K562 (cell line): ENCODE measurements around the gene PHTF1. TPM values are rescaled to one million over a fixed set of nuclear protein-coding genes. Genes with fewer than 3 reads are reported as not detected.

ENCODE experiments used
- BACH1 ChIP-seq: fragments of 200-800 bp; sonication (Bioruptor generic); IDR thresholded peaks from 2 replicates; pipeline ENCODE4 v1.6.1; 2016; ENCODE audit warnings: missing genetic modification characterization, missing compliant biosample characterization
- CBX3 ChIP-seq, 2 experiments: IDR thresholded peaks; 1 replicate in 1 of 2; 2 replicates in 1 of 2; pipeline ENCODE4 v1.6.1; 2012; ENCODE audit warnings: inconsistent platforms in 2 of 2, low read length in 2 of 2, borderline replicate concordance in 1 of 2, control low read depth in 1 of 2
- DLX4 ChIP-seq: fragments of 250-450 bp; sonication (Bioruptor Pico); IDR thresholded peaks from 2 replicates; pipeline ENCODE4 v1.6.1; 2021; ENCODE audit warnings: mild to moderate bottlenecking
- E2F1 ChIP-seq: sonication (generic); formaldehyde crosslinking; IDR thresholded peaks from 2 replicates; pipeline ENCODE4 v1.8.1; 2023; ENCODE audit warnings: mild to moderate bottlenecking, missing genetic modification reagents, moderate library complexity
- E2F3 ChIP-seq: fragments of 250-450 bp; sonication (Bioruptor Pico); IDR thresholded peaks from 2 replicates; pipeline ENCODE4 v1.4.0; 2020; ENCODE audit warnings: mild to moderate bottlenecking
- EP400 ChIP-seq: fragments of 450-650 bp; IDR thresholded peaks from 2 replicates; pipeline ENCODE4 v1.6.1; 2017; ENCODE audit warnings: antibody characterized with exemption, mild to moderate bottlenecking, moderate library complexity
- HBP1 ChIP-seq: fragments of 450-650 bp; formaldehyde crosslinking; IDR thresholded peaks from 2 replicates; pipeline ENCODE4 v1.4.0; 2022; ENCODE audit warnings: missing genetic modification characterization
- HMGN3 ChIP-seq: IDR thresholded peaks from 2 replicates; pipeline ENCODE4 v1.6.1; 2011; ENCODE audit warnings: borderline replicate concordance, low read depth, mild to moderate bottlenecking, mixed read lengths, low read length; ENCODE audit not compliant: insufficient read length; ENCODE audit errors: extremely low read depth
- IFI16 ChIP-seq: fragments of 250-450 bp; sonication (Bioruptor Pico); IDR thresholded peaks from 2 replicates; pipeline ENCODE4 v2.1.2; 2022; ENCODE audit warnings: mild to moderate bottlenecking, inconsistent platforms
- ILK ChIP-seq: fragments of 450-650 bp; IDR thresholded peaks from 2 replicates; pipeline ENCODE4 v1.6.1; 2016; ENCODE audit warnings: missing genetic modification characterization, low read depth, mild to moderate bottlenecking, missing compliant biosample characterization, moderate library complexity, borderline replicate concordance
- MECOM ChIP-seq: fragments of 250-450 bp; sonication (Bioruptor Pico); IDR thresholded peaks from 2 replicates; pipeline ENCODE4 v1.8.0; 2022; ENCODE audit warnings: inconsistent platforms
- NR2C2 ChIP-seq, 2 experiments: fragments of 200-800 bp in 1 of 2; sonication (Bioruptor generic) in 1 of 2; sonication (generic) in 1 of 2; formaldehyde crosslinking in 1 of 2; IDR thresholded peaks; 2 replicates each; pipeline versions ENCODE4 v1.6.1 to v1.8.0; 2016 to 2022; ENCODE audit warnings: mild to moderate bottlenecking in 1 of 2, missing compliant biosample characterization in 1 of 2, missing genetic modification characterization in 1 of 2, missing genetic modification reagents in 1 of 2
- RNF219 ChIP-seq: fragments of 250-450 bp; sonication (Bioruptor Pico); IDR thresholded peaks from 2 replicates; pipeline ENCODE4 v1.5.0; 2022; ENCODE audit warnings: mild to moderate bottlenecking
- SMAD3 ChIP-seq: fragments of 450-650 bp; formaldehyde crosslinking; conservative IDR thresholded peaks from 2 replicates; pipeline ENCODE4 v1.4.0; 2020; ENCODE audit warnings: mild to moderate bottlenecking
- THAP12 ChIP-seq: fragments of 250-450 bp; sonication (Bioruptor Pico); IDR thresholded peaks from 2 replicates; pipeline ENCODE4 v1.9.0; 2021; ENCODE audit warnings: mild to moderate bottlenecking, inconsistent platforms
- THRAP3 ChIP-seq: fragments of 450-650 bp; IDR thresholded peaks from 2 replicates; pipeline ENCODE4 v1.6.1; 2016; ENCODE audit warnings: mild to moderate bottlenecking, inconsistent platforms, borderline replicate concordance
- ZNF140 ChIP-seq: fragments of 250-450 bp; sonication (Bioruptor Pico); IDR thresholded peaks from 2 replicates; pipeline ENCODE4 v1.8.0; 2021; ENCODE audit warnings: moderate library complexity, mild to moderate bottlenecking, inconsistent platforms
- ZNF445 ChIP-seq: fragments of 250-450 bp; sonication (Bioruptor Pico); IDR thresholded peaks from 2 replicates; pipeline ENCODE4 v1.4.0; 2020; ENCODE audit warnings: low read depth, mild to moderate bottlenecking, moderate library complexity
- ZNF57 ChIP-seq: fragments of 450-650 bp; formaldehyde crosslinking; IDR thresholded peaks from 2 replicates; pipeline ENCODE4 v1.4.0; 2020; ENCODE audit warnings: mild to moderate bottlenecking, moderate library complexity
- polyA plus RNA-seq, 8 experiments: library from polyadenylated mRNA; depleted of rRNA in 4 of 8; stranded (reverse) in 5 of 8; unstranded in 3 of 8; fragments of >200 nt; fragmentation: Nextera tagmentation in 2 of 8; fragmentation: Illumina TruSeq in 1 of 8; extraction: Ambion mirVana in 2 of 8; extraction: Trizol in 1 of 8; gene quantifications; 2 replicates each; pipeline versions ENCODE4 v1.2.1 to v1.2.3, GENCODE V29; 2011 to 2014; ENCODE audit warnings: inconsistent platforms in 1 of 8, missing spikeins in 1 of 8
- total RNA-seq, 7 experiments: library from RNA; depleted of rRNA in 6 of 7; stranded (reverse); fragments of >200 nt in 6 of 7; fragmentation: Illumina TruSeq in 2 of 7; extraction: Trizol in 2 of 7; gene quantifications; 2 replicates each; pipeline versions ENCODE4 v1.2.1 to v1.2.3, GENCODE V29; 2011 to 2021; ENCODE audit warnings: low replicate concordance in 1 of 7

The PHTF1 gene
- total and polyA plus RNA-seq, 9 of the 15 experiments (the other 6 are each of a cell fraction or from before 2014, with no cell fraction given): 8.4 to 36.2 (median 23.0) TPM

GRCh38 chr1:113677250-113678158 is 81.8 kb downstream of the PHTF1 start (continued):
- TF ChIP-seq NR2C2 (CRISPR knock-in tag; IDR thresholded peaks at IDR 0.05) (no peak), NR2C2 (tag; IDR thresholded peaks at IDR 0.05) (peak; percentile 86), MECOM (CRISPR knock-in tag) (no peak), RNF219 (no peak), CBX3 (IDR thresholded peaks at IDR 0.05; ENCODE audit: borderline replicate concordance in 1 of 2, low read length in 2 of 2) (no peak; a peak in 1 of 3 replicates), THRAP3 (0 out of 2 replicates have a peak, but pooled peaks have one; percentile 40), HBP1 (no peak), SMAD3 (CRISPR knock-in tag) (no peak), ZNF445 (CRISPR knock-in tag) (no peak), IFI16 (no peak), ZNF57 (CRISPR knock-in tag) (no peak), ILK (tag) (no peak), BACH1 (peak; percentile 52; the same call in 1 of the 2 replicates), DLX4 (CRISPR knock-in tag) (no peak), E2F1 (CRISPR knock-in tag) (no peak), ZNF140 (no peak), E2F3 (no peak), HMGN3 (no peak), EP400 (0 out of 2 replicates have a peak, but pooled peaks have one; percentile 35), THAP12 (CRISPR knock-in tag) (no peak)
